Activated T-cell treated with anti-CD3 and anti-CD28 coated beads, Interleukin-2, amount 50 U/mL, for 4 hours (primary cell): Measurements from ENCODE around the gene QSOX2. TPM values are rescaled to one million over a fixed set of nuclear protein-coding genes. Genes with fewer than 3 reads are reported as not detected.

ENCODE experiments used
- ATAC-seq, 2 donors: fragments of 200-7000 bp; cut with Tn5 transposase; one replicate each; pipeline ENCODE4 v1.10.0; 2021
- DNase-seq: peaks from one replicate; pipeline ENCODE4 v3.0.0-alpha.2; 2020
- H3K27me3 Mint-ChIP-seq: one replicate; pipeline ENCODE4 v1.8.0; 2021; ENCODE audit warnings: low read depth, mixed read lengths
- H3K36me3 Mint-ChIP-seq: one replicate; pipeline ENCODE4 v1.8.0; 2022; ENCODE audit warnings: mixed read lengths; ENCODE audit not compliant: insufficient read depth
- H3K4me1 Mint-ChIP-seq: one replicate; pipeline ENCODE4 v1.8.0; 2021; ENCODE audit warnings: low read depth, mixed read lengths
- H3K4me3 Mint-ChIP-seq: one replicate; pipeline ENCODE4 v1.8.0; 2021; ENCODE audit warnings: mild to moderate bottlenecking, moderate library complexity, mixed read lengths
- H3K9me3 Mint-ChIP-seq: one replicate; pipeline ENCODE4 v1.8.0; 2021; ENCODE audit warnings: mixed read lengths
- total RNA-seq, 3 donors: library from RNA; stranded (reverse); gene quantifications; one replicate each; pipeline ENCODE4 v1.2.1, GENCODE V29; 2021

QSOX2 gene
- total RNA-seq, 3 donors from 2014 or later: 26.9 to 30.3 (median 27.5) TPM

DNA sequence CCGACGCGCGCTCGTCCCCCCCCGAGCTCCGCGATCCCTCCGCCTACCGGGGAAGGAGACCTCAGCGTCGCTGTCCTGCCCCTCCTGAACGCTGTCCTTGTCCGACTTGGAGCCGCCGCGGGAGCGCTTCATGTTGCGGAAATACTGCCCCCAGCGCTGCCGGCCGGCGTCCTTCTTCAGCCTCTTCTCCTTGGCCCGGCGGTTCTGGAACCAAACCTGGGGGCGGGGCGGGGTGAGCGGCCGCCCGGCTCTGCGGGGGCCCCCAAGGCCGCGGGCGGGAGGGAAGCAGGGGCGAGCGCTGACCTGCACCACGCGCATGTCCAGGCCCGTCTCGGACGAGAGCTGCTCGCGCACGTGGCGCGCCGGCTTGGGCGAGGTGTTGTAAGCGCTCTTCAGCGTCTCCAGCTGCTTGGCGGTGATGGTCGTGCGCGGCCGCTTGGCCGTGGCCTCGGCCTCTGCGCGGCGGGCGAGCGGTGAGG lies 47.0 kb downstream of the QSOX2 start:
- ATAC-seq: no peak
- Mint-ChIP-seq H3K9me3 (no peaks in the 10 kb centered on the region), H3K27me3 (peaks cover 59% of the 10 kb centered on the region), H3K4me3 (no peak overlapping the region), H3K36me3 (no peaks in the 10 kb centered on the region), H3K4me1 (peaks cover 4% of the 10 kb centered on the region)
- DNase-seq: no peak

- peaks cover 54% of the 10 kb centered on the region for H3K27me3 Mint-ChIP-seq
Observed at GRCh38 chr9:136197930-136198604, 47.5 kb downstream of the QSOX2 start.

DNA sequence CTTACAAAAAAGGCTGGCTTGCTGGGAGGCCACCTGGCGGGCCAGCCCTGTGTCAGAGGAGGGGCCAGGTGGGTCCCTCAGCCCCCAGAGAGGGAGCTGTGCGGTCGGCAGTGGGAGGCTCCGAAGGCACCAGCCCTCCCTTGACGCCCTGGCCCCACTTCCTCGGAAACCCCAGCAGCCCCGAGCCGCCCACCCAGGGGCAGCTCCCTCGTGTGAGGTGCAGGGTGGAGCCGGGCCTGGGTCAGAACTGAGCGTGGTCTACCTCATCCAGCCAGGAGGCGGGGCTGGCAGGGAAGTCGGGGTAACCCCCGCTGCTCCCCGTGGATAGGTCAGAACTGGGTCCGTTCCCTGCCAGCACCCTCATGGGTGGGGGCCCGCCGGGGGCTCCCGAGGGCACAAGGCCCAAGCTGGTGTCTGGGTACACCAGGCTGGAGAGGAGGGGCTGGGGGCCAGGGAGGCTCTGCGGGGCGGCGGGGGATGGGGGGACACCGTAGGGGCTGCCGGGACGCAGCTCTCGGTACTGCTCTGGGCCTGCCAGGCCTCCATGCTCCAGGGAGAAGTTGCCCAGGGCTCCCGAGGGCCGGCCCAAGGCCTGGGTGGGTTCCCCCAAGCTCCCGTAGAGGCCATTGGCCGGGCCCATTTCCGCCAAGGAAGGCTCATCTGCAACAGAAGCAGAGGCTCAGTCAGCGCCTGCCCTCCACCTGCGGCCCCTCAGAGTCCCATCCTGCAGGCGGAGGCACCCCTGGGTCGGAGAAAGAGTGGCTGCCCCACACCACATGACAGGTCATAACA lies 48.3 kb downstream of the QSOX2 start:
- H3K4me3 Mint-ChIP-seq: no peak overlapping the region
- DNase-seq: no peak
- ATAC-seq: peak in 1 of 2 donors; percentile 30
- peaks cover 4% of the 10 kb centered on the region for H3K4me1 Mint-ChIP-seq
- H3K9me3 Mint-ChIP-seq: no peaks in the 10 kb centered on the region
- peaks cover 53% of the 10 kb centered on the region for H3K27me3 Mint-ChIP-seq
- no peaks in the 10 kb centered on the region for H3K36me3 Mint-ChIP-seq

More at GRCh38 chr9:136197930-136198604, 47.5 kb downstream of the QSOX2 start:
- Mint-ChIP-seq H3K4me1 (peaks cover 4% of the 10 kb centered on the region), H3K9me3 (no peaks in the 10 kb centered on the region), H3K36me3 (no peaks in the 10 kb centered on the region), H3K4me3 (no peak overlapping the region)
- ATAC-seq: no peak
- DNase-seq: no peak

DNA sequence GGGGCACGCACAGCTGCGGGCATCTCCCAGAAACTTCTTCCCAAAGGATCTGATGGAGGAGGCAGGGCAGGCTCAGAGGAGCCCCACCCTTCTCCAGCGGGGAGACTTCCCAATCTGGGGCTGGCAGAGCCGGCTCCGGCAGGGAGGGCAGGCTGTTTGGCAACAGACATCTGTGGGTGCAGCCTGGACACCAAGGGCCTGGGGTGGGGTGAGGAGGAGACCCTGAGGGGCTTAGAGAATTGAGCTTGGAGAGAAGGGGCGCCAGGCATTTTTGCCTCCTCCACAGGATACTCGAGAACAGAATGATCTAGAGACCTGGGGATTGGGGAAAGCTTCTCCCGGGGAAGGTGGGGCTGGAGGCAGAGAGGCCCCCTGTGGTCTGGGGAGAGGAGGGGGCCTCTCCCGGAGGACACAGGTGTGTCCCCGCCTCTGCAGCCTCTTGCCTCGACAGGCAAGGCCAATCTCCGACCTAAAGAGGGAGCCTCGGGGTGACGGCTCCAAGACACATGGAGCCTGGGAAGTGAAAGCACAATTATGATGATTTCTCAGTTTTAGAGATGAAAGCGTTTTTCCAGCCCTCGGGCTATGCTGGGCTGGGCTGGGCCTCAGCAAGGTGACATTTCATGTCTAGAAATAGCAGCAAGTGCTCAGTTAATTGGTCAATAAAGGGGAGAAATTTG lies 49.1 kb downstream of the QSOX2 start:
- peaks cover 4% of the 10 kb centered on the region for H3K4me1 Mint-ChIP-seq
- no peak for DNase-seq
- no peaks in the 10 kb centered on the region for H3K36me3 Mint-ChIP-seq
- H3K27me3 Mint-ChIP-seq: peaks cover 56% of the 10 kb centered on the region
- ATAC-seq: peak in 1 of 2 donors; percentile 8
- no peaks in the 10 kb centered on the region for H3K9me3 Mint-ChIP-seq
- H3K4me3 Mint-ChIP-seq: no peak overlapping the region

DNA sequence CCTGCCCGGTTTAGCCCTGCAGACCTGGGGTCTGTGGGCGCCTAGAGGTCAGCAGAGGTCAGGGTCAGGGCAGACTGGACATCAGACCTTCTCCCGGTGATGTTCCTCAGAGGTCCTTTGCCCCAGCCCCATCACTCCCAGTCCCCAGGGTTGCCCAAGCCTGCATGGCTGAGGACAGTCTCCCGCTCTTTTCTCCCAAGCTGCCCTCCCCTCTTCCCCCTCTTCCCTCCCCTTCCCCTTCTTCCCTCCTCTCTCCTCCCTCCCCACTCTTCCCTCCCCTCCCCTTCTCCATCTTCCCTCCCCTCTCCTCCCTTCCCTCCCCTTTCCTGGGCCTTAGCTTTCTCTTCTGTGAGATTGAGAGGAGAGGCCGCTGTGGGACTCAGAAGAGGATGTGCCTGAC lies 51.1 kb downstream of the QSOX2 start:
- ATAC-seq (no peak), DNase-seq (no peak)
- Mint-ChIP-seq H3K36me3 (no peaks in the 10 kb centered on the region), H3K4me1 (peaks cover 4% of the 10 kb centered on the region), H3K9me3 (no peaks in the 10 kb centered on the region), H3K4me3 (no peak overlapping the region), H3K27me3 (peaks cover 59% of the 10 kb centered on the region)

- Mint-ChIP-seq H3K9me3 (no peaks in the 10 kb centered on the region), H3K27me3 (peaks cover 62% of the 10 kb centered on the region), H3K36me3 (no peaks in the 10 kb centered on the region), H3K4me1 (peaks cover 4% of the 10 kb centered on the region), H3K4me3 (no peak overlapping the region)
- no peak for ATAC-seq
- no peak for DNase-seq
Observed at GRCh38 chr9:136193891-136194279, 51.7 kb downstream of the QSOX2 start.

DNA sequence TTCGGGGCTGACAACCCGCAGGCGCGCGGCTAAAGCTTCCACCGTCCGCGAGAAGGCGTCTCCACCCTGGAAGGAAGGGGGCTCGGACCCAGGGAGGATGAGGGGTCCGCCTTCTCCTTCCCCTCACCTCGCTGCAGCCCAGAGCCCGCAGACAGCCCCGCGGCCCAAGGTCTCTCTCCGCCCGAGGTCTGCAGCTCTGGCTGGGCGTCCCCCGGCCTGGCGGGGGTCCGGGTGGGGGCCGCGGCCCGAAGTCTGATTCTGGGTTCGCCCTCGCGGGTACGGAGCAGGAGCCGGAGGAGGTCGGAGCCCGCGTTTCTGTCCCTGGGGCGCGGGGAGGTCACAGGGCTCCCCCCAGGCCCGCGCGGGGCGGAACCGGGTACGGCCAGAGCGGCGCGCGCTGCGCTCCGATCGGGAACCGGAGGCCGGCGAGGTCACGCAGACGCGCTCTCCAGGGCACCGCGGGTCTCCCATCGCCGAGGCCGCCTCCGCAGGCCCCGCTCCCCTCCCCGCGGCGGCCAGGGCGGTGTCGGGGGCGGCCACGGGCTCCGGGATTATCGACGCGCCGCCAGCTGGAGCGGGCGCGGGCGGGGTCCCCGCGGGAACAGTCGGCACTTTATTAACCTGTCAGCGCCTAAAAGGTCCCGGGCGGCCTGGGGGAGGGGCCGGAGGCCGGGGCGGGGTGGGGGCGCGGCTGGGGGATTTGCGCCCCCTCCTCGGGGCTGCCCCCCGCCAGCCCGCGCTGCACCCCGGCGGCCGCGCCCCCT lies 52.3 kb downstream of the QSOX2 start:
- Mint-ChIP-seq H3K27me3 (peaks cover 59% of the 10 kb centered on the region), H3K9me3 (no peaks in the 10 kb centered on the region), H3K4me3 (no peak overlapping the region), H3K36me3 (no peaks in the 10 kb centered on the region), H3K4me1 (peaks cover 4% of the 10 kb centered on the region)
- DNase-seq: no peak
- no peak for ATAC-seq

DNA sequence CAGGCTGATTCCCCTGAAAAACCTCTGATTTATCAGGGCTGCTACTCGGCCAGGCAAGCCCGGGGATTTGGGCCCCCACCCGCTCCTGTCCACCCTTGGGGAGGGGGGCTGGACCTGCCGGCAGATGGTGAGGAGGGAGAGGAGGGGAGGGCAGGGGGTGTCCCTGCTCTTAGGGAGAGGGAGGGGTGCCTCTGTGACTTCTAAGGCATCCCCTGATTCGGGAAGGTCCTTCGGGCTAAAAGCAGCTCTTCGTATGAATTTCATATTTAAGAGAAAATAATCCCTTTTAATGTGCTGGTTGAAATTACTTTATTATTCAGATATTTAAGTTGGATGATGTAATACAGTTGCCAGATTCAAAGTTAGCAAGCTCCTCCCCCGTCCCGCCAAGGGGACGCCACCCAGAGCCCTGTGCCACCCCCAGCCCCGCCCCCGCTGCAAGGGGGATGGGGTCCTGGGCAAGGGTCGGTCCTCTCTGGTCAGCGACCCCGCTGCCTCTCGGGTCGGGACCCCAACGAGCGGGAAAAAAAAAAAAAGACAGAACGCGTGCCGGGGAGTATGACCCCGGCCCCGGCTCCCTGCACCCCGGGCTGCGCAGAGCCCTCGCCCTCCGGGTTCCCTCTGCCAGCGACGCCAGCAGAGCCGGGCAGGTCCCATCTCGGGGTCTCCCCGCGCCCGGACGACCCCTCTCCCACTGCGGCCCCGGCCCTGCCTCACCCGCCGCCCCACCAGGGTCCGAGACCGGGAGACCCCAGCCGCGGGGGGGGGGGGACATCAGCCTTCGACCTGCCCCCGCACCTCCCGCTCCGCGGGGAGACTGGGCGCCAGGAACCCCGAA lies 53.1 kb downstream of the QSOX2 start:
- Mint-ChIP-seq H3K27me3 (peaks cover 60% of the 10 kb centered on the region), H3K36me3 (no peaks in the 10 kb centered on the region), H3K4me3 (no peak overlapping the region), H3K9me3 (no peaks in the 10 kb centered on the region), H3K4me1 (peaks cover 4% of the 10 kb centered on the region)
- DNase-seq (no peak), ATAC-seq (no peak)

- ATAC-seq: no peak
- H3K27me3 Mint-ChIP-seq: peaks cover 65% of the 10 kb centered on the region
- no peaks in the 10 kb centered on the region for H3K36me3 Mint-ChIP-seq
- H3K4me1 Mint-ChIP-seq: peaks cover 3% of the 10 kb centered on the region
- no peak for DNase-seq
- no peak overlapping the region for H3K4me3 Mint-ChIP-seq
- H3K9me3 Mint-ChIP-seq: no peaks in the 10 kb centered on the region
Observed at GRCh38 chr9:136191960-136192286, 53.7 kb downstream of the QSOX2 start.

- ATAC-seq: no peak
Observed at GRCh38 chr9:136191099-136191959, 54.3 kb downstream of the QSOX2 start.

GRCh38 chr9:136190656-136191055 lies 55.0 kb downstream of the QSOX2 start:
- Mint-ChIP-seq H3K27me3 (peaks cover 60% of the 10 kb centered on the region), H3K36me3 (no peaks in the 10 kb centered on the region), H3K4me3 (no peak overlapping the region), H3K4me1 (no peaks in the 10 kb centered on the region), H3K9me3 (no peaks in the 10 kb centered on the region)
- DNase-seq: no peak
- ATAC-seq: no peak

More at GRCh38 chr9:136191099-136191959, 54.3 kb downstream of the QSOX2 start:
- no peaks in the 10 kb centered on the region for H3K36me3 Mint-ChIP-seq
- H3K9me3 Mint-ChIP-seq: no peaks in the 10 kb centered on the region
- no peak for DNase-seq
- peaks cover 65% of the 10 kb centered on the region for H3K27me3 Mint-ChIP-seq
- H3K4me1 Mint-ChIP-seq: no peaks in the 10 kb centered on the region
- no peak overlapping the region for H3K4me3 Mint-ChIP-seq

DNA sequence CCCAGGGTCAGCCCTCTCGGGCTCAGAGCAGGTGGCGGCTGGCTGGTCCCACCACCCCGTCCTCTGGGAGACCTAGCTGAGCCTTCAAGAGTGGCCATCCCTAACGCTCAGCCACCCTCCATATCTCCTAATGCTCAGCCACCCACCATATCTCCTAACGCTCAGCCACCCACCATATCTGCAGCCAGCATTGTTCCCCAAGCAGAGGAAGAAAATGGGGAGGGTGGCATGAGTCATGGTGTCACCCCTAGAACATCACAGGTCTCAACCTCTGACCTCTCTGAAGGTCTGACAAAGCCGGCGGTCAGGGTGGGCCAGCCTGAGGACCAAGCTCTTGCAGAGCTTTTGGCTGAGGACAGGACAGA lies 55.4 kb downstream of the QSOX2 start:
- DNase-seq: no peak
- H3K4me3 Mint-ChIP-seq: no peak overlapping the region
- no peaks in the 10 kb centered on the region for H3K9me3 Mint-ChIP-seq
- no peaks in the 10 kb centered on the region for H3K36me3 Mint-ChIP-seq
- no peaks in the 10 kb centered on the region for H3K4me1 Mint-ChIP-seq
- H3K27me3 Mint-ChIP-seq: peaks cover 60% of the 10 kb centered on the region
- no peak for ATAC-seq
